Lung (tissue), 12 donors: ENCODE measurements around the gene CNTNAP1. TPM values are rescaled to one million over a fixed set of nuclear protein-coding genes. Genes with fewer than 3 reads are reported as not detected.

Source experiments
- ATAC-seq: fragments of 200-7000 bp; cut with Tn5 transposase; one replicate; pipeline ENCODE4 v1.9.1; 2020; ENCODE audit warnings: moderate number of reproducible peaks; ENCODE audit not compliant: insufficient read depth, low FRiP score
- DNase-seq, 3 donors: peaks; one replicate each; pipeline ENCODE4 v3.0.0-alpha.2; 2013 to 2017
- H3K27ac ChIP-seq, 2 donors: one replicate each; pipeline ENCODE4 v1.5.1; 2013; ENCODE audit warnings: mild to moderate bottlenecking in 2 of 2, moderate library complexity in 2 of 2, control low read depth in 1 of 2, inconsistent platforms in 1 of 2, low read depth in 1 of 2, low read length in 1 of 2
- H3K27me3 ChIP-seq, 3 donors: one replicate each; pipeline ENCODE4 v1.5.1; 2013; ENCODE audit warnings: low read length in 2 of 3; ENCODE audit not compliant: control insufficient read depth in 3 of 3, insufficient read depth in 3 of 3
- H3K36me3 ChIP-seq, 4 donors: one replicate each; pipeline ENCODE4 v1.5.1; 2013; ENCODE audit warnings: low read length in 4 of 4, mild to moderate bottlenecking in 1 of 4, moderate library complexity in 1 of 4; ENCODE audit not compliant: control insufficient read depth in 4 of 4, insufficient read depth in 4 of 4
- H3K4me1 ChIP-seq, 5 donors: one replicate each; pipeline ENCODE4 v1.5.1; 2013; ENCODE audit warnings: low read length in 5 of 5, mild to moderate bottlenecking in 2 of 5, moderate library complexity in 1 of 5; ENCODE audit not compliant: control insufficient read depth in 5 of 5, insufficient read depth in 5 of 5
- H3K4me3 ChIP-seq: one replicate; pipeline ENCODE4 v1.5.1; 2013; ENCODE audit warnings: mild to moderate bottlenecking, control low read depth, moderate library complexity
- H3K9ac ChIP-seq, 2 donors: one replicate each; pipeline ENCODE4 v1.5.1; 2013; ENCODE audit warnings: low read length in 2 of 2, control low read depth in 1 of 2; ENCODE audit not compliant: insufficient read depth in 1 of 2
- H3K9me3 ChIP-seq, 4 donors: one replicate each; pipeline ENCODE4 v1.5.1; 2013; ENCODE audit warnings: low read length in 3 of 4, mild to moderate bottlenecking in 1 of 4, moderate library complexity in 1 of 4; ENCODE audit not compliant: control insufficient read depth in 4 of 4, insufficient read depth in 3 of 4
- WGBS, 2 donors: extraction: QIAGEN DNeasy Blood & Tissue Kit; methylation state at CpG; one replicate each; pipeline ENCODE4 v1.1.7; 2013; 5-methylcytosine and 5-hydroxymethylcytosine counted together
- polyA plus RNA-seq, 2 donors: library from polyadenylated mRNA; stranded (reverse); fragments of 200-250 nt; gene quantifications; one replicate each; pipeline ENCODE4 v1.2.1, GENCODE V29; 2013
- total RNA-seq, 2 donors: library from RNA; depleted of rRNA in 1 of 2; stranded (reverse); fragments of >200 nt in 1 of 2; gene quantifications; one replicate each; pipeline ENCODE4 v1.2.1, GENCODE V29; 2014 to 2021
- TF ChIP-seq, protein P1 (sequence below): IDR thresholded peaks from 2 replicates; pipeline ENCODE4 v1.5.1; 2012; ENCODE audit warnings: mild to moderate bottlenecking; ENCODE audit errors: control extremely low read depth, extremely low read depth
- donor health status: control.
- donor health status: control.
- donor health status: Bipolar disorder and iron deficiency.
- donor health status: healthy.
- donor health status: DM: yes; HTN: yes; CAD: no.

The CNTNAP1 gene
- total and polyA plus RNA-seq, 4 donors, result 2.9 to 12.5 (median 7.6) TPM

- TF ChIP-seq, protein P1, sequence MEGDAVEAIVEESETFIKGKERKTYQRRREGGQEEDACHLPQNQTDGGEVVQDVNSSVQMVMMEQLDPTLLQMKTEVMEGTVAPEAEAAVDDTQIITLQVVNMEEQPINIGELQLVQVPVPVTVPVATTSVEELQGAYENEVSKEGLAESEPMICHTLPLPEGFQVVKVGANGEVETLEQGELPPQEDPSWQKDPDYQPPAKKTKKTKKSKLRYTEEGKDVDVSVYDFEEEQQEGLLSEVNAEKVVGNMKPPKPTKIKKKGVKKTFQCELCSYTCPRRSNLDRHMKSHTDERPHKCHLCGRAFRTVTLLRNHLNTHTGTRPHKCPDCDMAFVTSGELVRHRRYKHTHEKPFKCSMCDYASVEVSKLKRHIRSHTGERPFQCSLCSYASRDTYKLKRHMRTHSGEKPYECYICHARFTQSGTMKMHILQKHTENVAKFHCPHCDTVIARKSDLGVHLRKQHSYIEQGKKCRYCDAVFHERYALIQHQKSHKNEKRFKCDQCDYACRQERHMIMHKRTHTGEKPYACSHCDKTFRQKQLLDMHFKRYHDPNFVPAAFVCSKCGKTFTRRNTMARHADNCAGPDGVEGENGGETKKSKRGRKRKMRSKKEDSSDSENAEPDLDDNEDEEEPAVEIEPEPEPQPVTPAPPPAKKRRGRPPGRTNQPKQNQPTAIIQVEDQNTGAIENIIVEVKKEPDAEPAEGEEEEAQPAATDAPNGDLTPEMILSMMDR, result no peak
- peaks cover 0 to 15% (median 5%) of the 10 kb centered on the region in 3 donors for H3K27me3 ChIP-seq
- H3K36me3 ChIP-seq, result peaks cover 0 to 7% (median 2%) of the 10 kb centered on the region in 4 donors
- H3K9ac ChIP-seq, result peak overlapping the region; percentile 60 to 69
- ATAC-seq (peak; percentile 41), DNase-seq (peak; percentile 91 to 94 (median 93))
- H3K4me3 ChIP-seq, result peak overlapping the region; percentile 54
- H3K9me3 ChIP-seq, result no peaks in the 10 kb centered on the region
- peak overlapping the region; percentile 96 to 100 for H3K27ac ChIP-seq
- H3K4me1 ChIP-seq, result peaks cover 12 to 62% (median 18%) of the 10 kb centered on the region in 5 donors
- WGBS, 2 donors, result 0 to 1% methylated on average over 49 to 53 of the region's 53 CpGs
These were observed 4.2 kb upstream of the CNTNAP1 start for GRCh38 chr17:42677921-42678781.

DNA sequence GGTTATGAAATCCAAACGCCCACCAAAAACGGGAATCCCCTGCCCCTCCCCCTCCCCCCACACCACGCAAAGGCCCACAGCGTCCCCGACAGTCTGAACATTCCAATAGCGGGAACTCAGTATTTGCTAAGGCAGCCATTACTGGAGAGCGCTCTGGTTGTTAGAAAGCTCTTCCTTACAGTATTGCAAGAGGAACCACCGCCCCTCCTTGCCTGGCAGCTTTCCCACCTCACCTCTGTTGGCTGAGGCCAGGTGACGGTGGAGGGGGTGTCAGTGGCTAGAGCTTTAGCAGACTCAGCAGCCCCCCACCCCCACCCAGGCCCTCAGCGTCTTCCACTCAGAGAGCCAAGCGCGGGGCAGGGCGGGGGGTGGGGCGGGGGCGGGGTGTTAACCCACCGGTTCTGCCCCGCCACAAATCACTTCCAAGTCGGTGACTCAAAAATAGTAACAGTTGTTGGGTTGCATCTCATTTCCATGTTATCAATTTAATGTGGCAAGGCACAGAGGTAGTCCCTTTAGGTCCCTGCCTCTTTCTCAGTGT lies 3.3 kb upstream of the CNTNAP1 start:
- DNase-seq, result peak; percentile 72 to 78 (median 74)

DNA sequence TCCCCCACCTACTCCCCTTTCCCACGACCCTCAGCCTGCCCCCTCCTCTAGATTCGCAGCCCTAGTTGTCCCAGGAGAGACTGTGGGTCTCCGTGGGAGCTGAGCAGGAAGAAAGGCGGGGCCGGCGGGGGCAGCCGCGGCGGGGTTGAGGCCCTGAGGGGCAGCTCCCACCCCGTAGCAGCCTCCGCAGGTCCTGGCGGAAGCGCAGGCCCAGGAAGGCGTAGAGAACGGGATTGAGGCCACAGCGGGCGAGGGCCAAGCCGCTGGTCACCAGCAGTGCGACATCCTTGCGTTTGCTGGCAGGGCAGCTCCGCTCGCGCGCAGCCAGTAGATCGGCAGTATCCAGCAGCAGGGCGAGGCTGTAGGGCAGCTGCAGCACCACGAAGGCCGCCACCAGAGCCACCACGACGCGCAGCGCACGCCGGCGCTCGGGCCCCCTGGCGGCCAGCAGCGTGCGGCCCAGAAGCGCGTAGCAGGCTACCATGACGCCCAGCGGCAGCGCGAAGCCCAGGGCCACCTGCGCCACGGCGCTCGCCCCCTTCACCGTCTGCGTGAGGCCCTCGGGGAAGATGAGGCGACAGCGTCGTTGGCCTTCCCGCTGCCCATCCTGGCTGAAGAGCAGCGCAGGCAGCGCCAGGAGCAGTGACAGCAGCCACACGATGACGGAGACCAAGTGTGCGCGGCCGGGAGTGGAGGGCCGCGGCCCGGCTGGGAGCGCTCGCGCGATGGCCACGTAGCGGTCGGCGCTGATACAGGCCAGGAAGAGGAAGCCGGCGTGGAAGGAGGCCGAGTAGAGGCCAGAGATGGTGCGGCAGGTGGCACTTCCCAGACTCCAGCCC lies 2.6 kb upstream of the CNTNAP1 start:
- Histone ChIP-seq H3K27ac (peak overlapping the region; percentile 88 to 97), H3K27me3 (peaks cover 0 to 29% (median 13%) of the 10 kb centered on the region in 3 donors), H3K36me3 (no peaks in the 10 kb centered on the region), H3K9me3 (no peaks in the 10 kb centered on the region), H3K9ac (peak overlapping the region; percentile 25 to 49), H3K4me1 (peaks cover 7 to 57% (median 22%) of the 10 kb centered on the region in 5 donors), H3K4me3 (peak overlapping the region; percentile 29)
- TF ChIP-seq, protein P1, result peak; percentile 76
- 3 to 4% methylated on average over 75 to 78 of the region's 78 CpGs for WGBS, 2 donors
- peak; percentile 84 to 90 (median 88) for DNase-seq
- ATAC-seq, result peak; percentile 33

More for the DNA sequence above, 3.3 kb upstream of the CNTNAP1 start:
- Histone ChIP-seq H3K9ac (peak overlapping the region; percentile 25 to 49), H3K4me3 (no peak overlapping the region), H3K36me3 (no peaks in the 10 kb centered on the region), H3K4me1 (peaks cover 12 to 61% (median 23%) of the 10 kb centered on the region in 5 donors), H3K9me3 (no peaks in the 10 kb centered on the region), H3K27ac (peak overlapping the region; percentile 97 to 100), H3K27me3 (peaks cover 0 to 23% (median 9%) of the 10 kb centered on the region in 3 donors)
- WGBS, 2 donors, result 3 to 5% methylated on average over 18 of the region's 18 CpGs
- TF ChIP-seq, protein P1, result no peak
- no peak for ATAC-seq
